Endothelial cell of umbilical vein (primary cell): Measurements from ENCODE around the gene TBX20. TPM values are rescaled to one million over a fixed set of nuclear protein-coding genes. Genes with fewer than 3 reads are reported as not detected.

Source experiments
- BruUV-seq: library from RNA; stranded (reverse); fragments of 400-500 nt; replicated peaks from 2 replicates; lab custom pipeline; 2021; lab: Mats Ljungman, UMichigan
- CTCF ChIA-PET: fragments of 300-600, 350-600 bp; sonication (Branson Sonifier 250); formaldehyde crosslinking; loops from one replicate; lab custom pipeline; 2021; ENCODE audit warnings: antibody characterized with exemption, inconsistent platforms; lab: Charles Lee
- POLR2A ChIA-PET: fragments of 300-600, 350-600 bp; sonication (Branson Sonifier 250); formaldehyde crosslinking; loops from one replicate; lab custom pipeline; 2021; ENCODE audit warnings: antibody characterized with exemption, inconsistent platforms; lab: Charles Lee
- DNase-seq: peaks from one replicate; pipeline ENCODE4 v3.0.0-alpha.2; 2011; ENCODE audit warnings: low read depth, low spot score
- FAIRE-seq: peaks from 2 replicates; lab custom pipeline; 2011; peaks lifted over from hg19 to GRCh38; lab: Jason Lieb, UNC
- H2AFZ ChIP-seq: 2 replicates; pipeline ENCODE4 v1.6.0; 2012; ENCODE audit warnings: low read depth, low read length, control low read depth, inconsistent platforms
- H3K27ac ChIP-seq: 2 replicates; pipeline ENCODE4 v1.5.1; 2011; ENCODE audit warnings: low read depth, mild to moderate bottlenecking, control low read depth, low read length, moderate library complexity; ENCODE audit not compliant: insufficient read depth
- H3K27me3 ChIP-seq, 2 experiments: 2 replicates each; pipeline versions ENCODE4 v1.6.0 to v1.6.1; 2011; ENCODE audit warnings: low read length in 2 of 2, mixed read lengths in 1 of 2; ENCODE audit not compliant: control insufficient read depth in 2 of 2, insufficient read depth in 2 of 2
- H3K36me3 ChIP-seq, 2 experiments: 2 replicates in 1 of 2; 3 replicates in 1 of 2; pipeline ENCODE4 v1.5.1; 2011; ENCODE audit warnings: low read length in 2 of 2, mild to moderate bottlenecking in 1 of 2, moderate library complexity in 1 of 2; ENCODE audit not compliant: control insufficient read depth in 2 of 2, insufficient read depth in 2 of 2; ENCODE audit errors: extremely low read depth in 1 of 2
- H3K4me1 ChIP-seq: 3 replicates; pipeline ENCODE4 v1.5.1; 2011; ENCODE audit warnings: mild to moderate bottlenecking, low read length; ENCODE audit not compliant: control insufficient read depth, insufficient read depth; ENCODE audit errors: extremely low read depth
- H3K4me2 ChIP-seq: 2 replicates; pipeline ENCODE4 v1.6.1; 2011; ENCODE audit warnings: low read length, control low read depth, mixed read lengths; ENCODE audit not compliant: insufficient read depth
- H3K4me3 ChIP-seq, 3 experiments: fragments of 200-600 bp in 1 of 3; sonication (generic), shearing (Covaris generic) in 1 of 3; replicated peaks in 1 of 3; 2 replicates each; pipeline ENCODE4 v1.5.1; 2011 to 2016; ENCODE audit warnings: control low read depth in 3 of 3, low read length in 3 of 3, mild to moderate bottlenecking in 2 of 3, inconsistent platforms in 1 of 3, low read depth in 1 of 3, moderate library complexity in 1 of 3; ENCODE audit not compliant: insufficient read depth in 1 of 3
- H3K79me2 ChIP-seq: 2 replicates; pipeline ENCODE4 v1.6.0; 2012; ENCODE audit warnings: low read length, inconsistent platforms; ENCODE audit not compliant: control insufficient read depth, insufficient read depth
- H3K9ac ChIP-seq: replicated peaks from 2 replicates; pipeline ENCODE3; 2011; ENCODE audit warnings: low read length, control low read depth; ENCODE audit not compliant: insufficient read depth; ENCODE audit errors: extremely low read depth
- H3K9me1 ChIP-seq: replicated peaks from 3 replicates; pipeline ENCODE4 v1.6.0; 2011; ENCODE audit warnings: mild to moderate bottlenecking, low read length; ENCODE audit not compliant: control insufficient read depth, insufficient read depth; ENCODE audit errors: extremely low read depth
- H3K9me3 ChIP-seq: replicated peaks from 2 replicates; pipeline ENCODE4 v1.5.1; 2012; ENCODE audit warnings: low read length, inconsistent platforms; ENCODE audit not compliant: control insufficient read depth, insufficient read depth
- H4K20me1 ChIP-seq: replicated peaks from 2 replicates; pipeline ENCODE3; 2011; ENCODE audit warnings: mild to moderate bottlenecking, low read length; ENCODE audit not compliant: control insufficient read depth, insufficient read depth; ENCODE audit errors: extremely low read depth
- EZH2 ChIP-seq: IDR thresholded peaks from 2 replicates; pipeline ENCODE4 v1.6.1; 2012; ENCODE audit warnings: borderline replicate concordance, low read depth, mild to moderate bottlenecking, moderate library complexity, low read length, inconsistent platforms; ENCODE audit not compliant: severe bottlenecking
- FOS ChIP-seq: IDR thresholded peaks from 2 replicates; pipeline ENCODE4 v1.6.1; 2011; ENCODE audit warnings: mild to moderate bottlenecking, low read length, moderate library complexity, borderline replicate concordance; ENCODE audit not compliant: insufficient read depth
- GATA2 ChIP-seq: IDR thresholded peaks from 2 replicates; pipeline ENCODE4 v1.7.0; 2011; ENCODE audit warnings: low read depth, mild to moderate bottlenecking, moderate library complexity, mixed read lengths, low read length; ENCODE audit not compliant: insufficient read length, insufficient read depth
- JUN ChIP-seq: IDR thresholded peaks from 2 replicates; pipeline ENCODE4 v1.6.1; 2011; ENCODE audit warnings: borderline replicate concordance, low read depth; ENCODE audit not compliant: insufficient read length, insufficient read depth
- MAX ChIP-seq: IDR thresholded peaks from 2 replicates; pipeline ENCODE4 v1.6.1; 2011; ENCODE audit not compliant: insufficient read depth, insufficient read length
- MYC ChIP-seq: IDR thresholded peaks from one replicate; pipeline ENCODE4 v1.6.1; 2011; ENCODE audit warnings: mild to moderate bottlenecking, low read depth, low read length
- POLR2A ChIP-seq: IDR thresholded peaks from 2 replicates; pipeline ENCODE4 v1.6.1; 2012; ENCODE audit warnings: low read depth, mild to moderate bottlenecking, control low read depth, low read length
- POLR2AphosphoS5 ChIP-seq: IDR thresholded peaks from 2 replicates; pipeline ENCODE4 v1.6.1; 2012; ENCODE audit warnings: low read depth, mild to moderate bottlenecking, control low read depth, low read length, moderate library complexity; ENCODE audit not compliant: insufficient read depth
- dilution Hi-C: fragments of 300-500 bp; cut with MboI; formaldehyde crosslinking; loops from one replicate; pipeline ENCODE4 v1.15.0; 2019; ENCODE audit warnings: low sequenced_read_pairs; ENCODE audit not compliant: extremely low pct_ligation_motif_present
- intact Hi-C: fragments of 100-400 bp; cut with micrococcal nuclease; formaldehyde crosslinking; loops from one replicate; pipeline ENCODE4 v1.10.0; 2022
- polyA plus RNA-seq, 4 experiments: library from polyadenylated mRNA; depleted of rRNA in 3 of 4; stranded (reverse) in 3 of 4; unstranded in 1 of 4; fragments of >200 nt; gene quantifications; 2 replicates each; pipeline versions ENCODE4 v1.2.1 to v1.2.3, GENCODE V29; 2011 to 2012; ENCODE audit warnings: missing spikeins in 1 of 4
- total RNA-seq: library from RNA; stranded (reverse); gene quantifications from 2 replicates; pipeline ENCODE4 v1.2.3, GENCODE V29; 2021
- TF ChIP-seq, protein P1 (sequence below), 2 donors: IDR thresholded peaks; 1 replicate in 1 of 2; 2 replicates in 1 of 2; pipeline ENCODE4 v1.5.1; 2011; ENCODE audit warnings: low read length in 2 of 2, mild to moderate bottlenecking in 2 of 2, moderate library complexity in 2 of 2, control low read depth in 1 of 2, inconsistent platforms in 1 of 2, low read depth in 1 of 2; ENCODE audit not compliant: insufficient read depth in 1 of 2; ENCODE audit errors: extremely low read depth in 1 of 2

TBX20 gene
- total and polyA plus RNA-seq, 2 donors (not counting 3 experiments of a cell fraction or from before 2014, with no cell fraction given): not detected

DNA sequence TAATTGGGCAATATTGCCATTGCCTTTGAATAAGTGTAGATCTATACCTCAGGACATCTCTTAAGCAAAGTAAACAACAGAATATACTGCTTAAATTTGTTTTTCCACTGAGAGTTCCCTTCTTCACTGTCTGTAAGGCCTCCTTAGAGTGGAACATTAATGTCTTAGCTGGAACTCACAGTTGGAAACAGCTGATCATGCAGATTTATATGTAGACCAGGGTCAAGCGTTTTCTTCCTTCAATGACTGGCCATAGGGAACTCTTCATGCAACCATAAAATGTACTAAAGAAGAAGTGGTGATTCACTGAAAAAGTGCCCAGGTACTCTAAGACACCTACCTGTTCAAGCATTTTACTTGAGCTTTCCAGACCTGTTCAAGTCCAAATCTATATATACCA lies 18.3 kb upstream of the TBX20 start:
- H3K9me3 ChIP-seq: no peaks in the 10 kb centered on the region
- CTCF ChIA-PET: no interaction called here
- intact Hi-C loops: no loop called here

More for the DNA sequence above, 18.3 kb upstream of the TBX20 start:
- Histone ChIP-seq H3K9me1 (no peaks in the 10 kb centered on the region), H4K20me1 (no peaks in the 10 kb centered on the region), H3K27ac (no peak overlapping the region), H3K27me3 (no peaks in the 10 kb centered on the region), H3K9ac (no peak overlapping the region), H2AFZ (no peak overlapping the region), H3K79me2 (no peaks in the 10 kb centered on the region), H3K4me1 (no peaks in the 10 kb centered on the region), H3K36me3 (no peaks in the 10 kb centered on the region), H3K4me3 (no peak overlapping the region), H3K4me2 (no peak overlapping the region)
- dilution Hi-C loops: no loop called here
- POLR2A ChIA-PET: no interaction called here
- no TSS peak for BruUV-seq
- TF ChIP-seq FOS (no peak), POLR2A (no peak), EZH2 (no peak), MYC (no peak), JUN (no peak), POLR2AphosphoS5 (no peak), MAX (no peak), GATA2 (no peak)
- TF ChIP-seq, protein P1, sequence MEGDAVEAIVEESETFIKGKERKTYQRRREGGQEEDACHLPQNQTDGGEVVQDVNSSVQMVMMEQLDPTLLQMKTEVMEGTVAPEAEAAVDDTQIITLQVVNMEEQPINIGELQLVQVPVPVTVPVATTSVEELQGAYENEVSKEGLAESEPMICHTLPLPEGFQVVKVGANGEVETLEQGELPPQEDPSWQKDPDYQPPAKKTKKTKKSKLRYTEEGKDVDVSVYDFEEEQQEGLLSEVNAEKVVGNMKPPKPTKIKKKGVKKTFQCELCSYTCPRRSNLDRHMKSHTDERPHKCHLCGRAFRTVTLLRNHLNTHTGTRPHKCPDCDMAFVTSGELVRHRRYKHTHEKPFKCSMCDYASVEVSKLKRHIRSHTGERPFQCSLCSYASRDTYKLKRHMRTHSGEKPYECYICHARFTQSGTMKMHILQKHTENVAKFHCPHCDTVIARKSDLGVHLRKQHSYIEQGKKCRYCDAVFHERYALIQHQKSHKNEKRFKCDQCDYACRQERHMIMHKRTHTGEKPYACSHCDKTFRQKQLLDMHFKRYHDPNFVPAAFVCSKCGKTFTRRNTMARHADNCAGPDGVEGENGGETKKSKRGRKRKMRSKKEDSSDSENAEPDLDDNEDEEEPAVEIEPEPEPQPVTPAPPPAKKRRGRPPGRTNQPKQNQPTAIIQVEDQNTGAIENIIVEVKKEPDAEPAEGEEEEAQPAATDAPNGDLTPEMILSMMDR (IDR thresholded peaks at IDR 0.05; ENCODE audit: extremely low read depth in 1 of 2, insufficient read depth in 1 of 2, low read depth in 1 of 2, low read length in 2 of 2): no peak
- no peak for FAIRE-seq
- no peak for DNase-seq
